AG20443 (cell line): ENCODE measurements around the gene OPRD1.
A peak's percentile ranks its signal among the peaks of the same experiment; 100 is the strongest.
"Not testable (repeated sequence)": the region's sequence is repeated elsewhere in the genome, so short reads cannot be mapped to it uniquely, and the experiment has no call there.

Source experiments
- DNase-seq: peaks from one replicate; pipeline ENCODE4 v3.0.0; 2012; ENCODE audit warnings: low spot score, mixed read lengths

Gene OPRD1

DNA sequence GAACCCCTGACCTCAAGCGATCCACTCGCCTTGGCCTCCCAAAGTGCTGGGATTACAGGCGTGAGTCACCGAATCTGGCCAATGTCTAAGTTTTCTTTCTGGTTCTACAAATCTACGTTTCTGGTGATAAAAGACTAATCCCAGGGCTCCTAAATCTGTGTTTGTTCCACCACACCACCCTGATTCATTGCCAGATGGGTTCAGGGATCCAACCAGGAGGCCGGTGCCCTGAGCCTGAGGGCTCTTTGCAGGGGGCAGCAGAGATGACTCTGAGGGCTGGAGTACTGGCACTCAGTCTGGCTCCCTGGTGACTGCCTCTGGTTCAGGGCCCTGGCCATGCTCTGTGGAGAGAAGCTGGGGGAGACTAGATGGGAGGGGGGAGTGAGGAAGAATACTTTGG lies 10.5 kb upstream of the OPRD1 start:
- no peak for DNase-seq

- DNase-seq = no peak
Observed at GRCh38 chr1:28803051-28803450, 8.9 kb upstream of the OPRD1 start.

- DNase-seq = no peak
Observed at GRCh38 chr1:28803662-28804061, 8.3 kb upstream of the OPRD1 start.

GRCh38 chr1:28804071-28804470 lies 7.9 kb upstream of the OPRD1 start:
- no peak for DNase-seq

- DNase-seq = no peak
Observed at GRCh38 chr1:28807046-28807445, 4.9 kb upstream of the OPRD1 start.

- no peak for DNase-seq
Observed at GRCh38 chr1:28807986-28808385, 4.0 kb upstream of the OPRD1 start.

DNA sequence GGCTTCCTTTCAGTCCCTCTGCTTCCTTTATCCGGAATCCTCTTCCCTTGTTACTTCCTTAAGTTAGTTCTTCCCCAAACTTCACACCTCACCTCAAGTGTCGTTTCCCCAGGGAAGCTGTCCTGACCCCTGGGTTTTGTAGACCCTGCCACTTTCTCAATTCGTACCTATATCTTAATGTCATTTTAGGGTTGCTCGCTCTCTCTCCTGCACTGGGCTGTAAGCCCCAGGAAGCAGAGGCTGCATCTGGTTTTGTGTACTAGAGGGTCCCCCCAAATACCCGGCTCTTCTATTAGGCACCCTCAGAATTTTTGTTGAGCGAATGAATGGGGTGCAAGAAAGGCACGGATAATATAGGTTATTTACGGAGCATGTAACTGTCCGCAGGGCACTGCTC lies 603 bp upstream of the OPRD1 start:
- DNase-seq = no peak

GRCh38 chr1:28812669-28813468 lies 899 bp downstream of the OPRD1 start:
- DNase-seq = no peak

DNA sequence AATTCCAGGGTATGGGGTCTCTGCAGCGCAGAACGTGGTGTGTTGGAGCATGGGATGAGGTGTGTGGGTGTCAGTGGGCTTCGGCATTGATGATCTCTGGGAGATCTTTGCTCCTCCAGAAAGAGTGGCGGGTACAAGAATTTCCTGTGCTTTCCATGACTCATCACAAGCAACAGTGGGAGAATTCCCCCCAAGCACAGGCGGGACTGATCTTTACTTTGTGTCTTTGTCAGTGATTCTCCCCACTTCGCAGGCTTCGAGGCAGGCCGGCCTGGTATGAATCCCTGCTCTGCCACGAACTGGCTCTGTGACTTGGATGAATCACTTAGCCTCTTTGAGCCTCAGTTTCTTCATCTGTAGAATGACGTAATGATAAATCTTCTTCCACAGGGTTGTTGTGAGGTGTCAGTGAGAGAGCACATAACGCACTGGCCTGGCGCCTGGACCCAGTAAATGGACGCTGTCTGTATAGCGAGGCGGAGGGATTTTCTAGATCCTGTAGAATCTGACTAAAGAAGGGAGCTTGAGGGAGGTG lies 2.0 kb downstream of the OPRD1 start:
- no peak for DNase-seq

DNA sequence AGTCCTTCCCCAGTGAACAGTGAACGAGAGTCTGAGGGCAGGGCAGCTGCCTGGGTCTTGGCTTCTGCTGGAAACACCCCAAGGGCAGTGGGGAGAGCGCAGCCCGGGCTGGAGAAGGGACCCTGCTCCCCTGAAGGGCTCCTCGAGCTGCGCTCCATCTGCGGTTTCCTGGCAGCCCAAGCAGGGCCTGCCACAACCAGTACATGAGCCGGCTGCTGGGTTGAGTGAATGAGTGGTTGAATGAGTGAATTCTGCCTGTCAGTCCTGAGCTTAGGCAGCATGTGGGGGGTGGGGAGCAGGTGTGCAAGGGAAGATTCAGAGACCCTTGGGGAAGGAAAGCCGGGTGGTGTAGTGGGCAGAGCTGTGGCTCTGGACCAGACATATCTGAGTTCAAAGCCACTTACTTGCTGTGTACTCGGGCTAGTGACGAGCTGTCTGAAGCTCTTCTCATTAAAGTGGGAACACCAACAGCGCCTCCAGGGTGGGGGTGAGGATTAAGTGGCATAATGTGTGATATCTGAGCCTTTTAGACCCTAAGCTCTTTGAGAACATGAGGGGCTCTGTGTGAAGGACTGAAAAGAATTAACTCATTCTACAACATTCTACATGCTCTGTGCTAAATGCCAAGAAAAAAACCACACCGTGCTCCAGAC lies 3.7 kb downstream of the OPRD1 start:
- DNase-seq = no peak

DNA sequence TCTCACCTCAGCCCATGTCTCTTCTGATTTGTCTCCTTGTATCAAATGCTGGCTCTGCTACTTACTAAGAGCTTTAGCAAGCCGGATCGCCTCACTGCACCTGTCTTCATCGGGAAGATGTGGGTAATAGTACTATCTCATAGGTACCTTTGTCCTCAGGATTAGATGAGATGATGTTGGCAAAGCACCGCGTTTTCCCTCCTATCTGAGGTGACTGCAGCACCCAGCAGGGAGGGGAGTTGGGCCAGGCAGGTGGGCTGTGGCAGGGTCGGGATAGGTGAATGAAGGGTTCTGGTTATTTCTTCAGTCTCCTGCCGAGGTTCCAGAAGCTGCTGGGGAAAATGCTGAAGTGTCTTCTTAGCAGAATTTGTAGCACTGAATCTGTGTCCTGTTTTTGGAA lies 5.2 kb downstream of the OPRD1 start:
- no peak for DNase-seq

GRCh38 chr1:28819020-28819419 lies 7.0 kb downstream of the OPRD1 start:
- DNase-seq = no peak

- DNase-seq = no peak
Observed at GRCh38 chr1:28822799-28823198, 10.8 kb downstream of the OPRD1 start.

- DNase-seq = peak; percentile 40
Observed at GRCh38 chr1:28824061-28824460, 12.1 kb downstream of the OPRD1 start.

GRCh38 chr1:28828227-28828858 lies 16.4 kb downstream of the OPRD1 start:
- DNase-seq = not testable (repeated sequence)

DNA sequence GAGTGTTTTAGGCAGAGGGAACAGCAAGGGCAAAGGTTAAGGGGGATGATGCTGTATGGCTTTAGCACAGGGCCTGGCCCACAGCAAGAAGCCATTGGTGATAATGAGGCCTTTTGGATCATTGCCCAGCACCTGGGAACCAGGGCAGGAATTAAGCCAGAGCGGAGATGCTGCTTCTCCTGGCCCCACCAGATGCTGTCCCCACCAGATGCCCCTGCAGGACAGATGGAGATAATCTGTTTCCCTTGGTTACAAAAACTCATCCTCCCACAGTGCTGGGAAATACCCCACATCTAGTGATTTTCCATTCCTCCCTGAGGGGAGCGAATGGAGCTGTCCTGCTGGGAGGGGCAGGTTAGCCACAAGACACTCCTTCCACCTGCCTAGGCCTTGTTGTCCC lies 18.8 kb downstream of the OPRD1 start:
- DNase-seq = no peak

DNA sequence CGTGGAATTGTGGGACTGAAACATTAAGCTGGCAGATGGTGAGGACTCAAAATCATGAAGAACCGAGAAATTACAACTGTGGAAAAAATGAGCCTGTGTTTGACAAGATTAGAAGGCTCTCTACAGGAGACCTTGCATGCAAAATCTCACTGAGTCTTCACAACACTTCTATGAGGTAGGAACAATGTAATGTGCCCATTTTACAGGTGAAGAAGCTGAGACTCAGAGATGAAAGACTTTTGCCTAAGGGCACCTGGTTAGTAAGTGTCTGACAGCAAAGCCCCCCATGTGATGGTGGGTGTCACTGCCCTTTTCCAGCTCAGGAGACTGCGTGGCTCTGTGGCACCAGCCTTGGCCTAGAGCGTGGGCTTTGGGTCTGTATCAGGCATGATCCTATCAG lies 21.0 kb downstream of the OPRD1 start:
- no peak for DNase-seq

- no peak for DNase-seq
Observed at GRCh38 chr1:28833381-28833780, 21.4 kb downstream of the OPRD1 start.

DNA sequence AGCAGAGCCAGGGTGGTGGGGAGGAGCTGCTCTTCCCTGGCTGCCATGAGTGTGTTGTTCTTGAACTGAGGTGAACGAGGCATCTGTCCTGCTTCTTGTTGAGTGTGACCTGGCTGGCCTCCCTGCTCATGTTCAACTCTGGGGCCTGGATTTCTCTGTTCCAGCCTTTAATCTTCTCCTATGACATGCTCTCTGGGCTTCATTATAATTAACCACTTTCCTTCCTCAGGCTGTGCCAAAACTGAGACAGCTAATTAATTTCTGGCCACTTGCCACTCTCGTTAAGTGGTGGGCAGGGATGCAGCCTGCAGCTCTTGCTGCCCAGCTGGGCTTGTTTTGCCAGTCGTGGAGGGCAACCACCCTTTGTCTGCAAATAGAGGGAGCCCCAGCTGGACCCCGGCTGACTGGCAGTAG lies 23.3 kb downstream of the OPRD1 start:
- DNase-seq = no peak

DNA sequence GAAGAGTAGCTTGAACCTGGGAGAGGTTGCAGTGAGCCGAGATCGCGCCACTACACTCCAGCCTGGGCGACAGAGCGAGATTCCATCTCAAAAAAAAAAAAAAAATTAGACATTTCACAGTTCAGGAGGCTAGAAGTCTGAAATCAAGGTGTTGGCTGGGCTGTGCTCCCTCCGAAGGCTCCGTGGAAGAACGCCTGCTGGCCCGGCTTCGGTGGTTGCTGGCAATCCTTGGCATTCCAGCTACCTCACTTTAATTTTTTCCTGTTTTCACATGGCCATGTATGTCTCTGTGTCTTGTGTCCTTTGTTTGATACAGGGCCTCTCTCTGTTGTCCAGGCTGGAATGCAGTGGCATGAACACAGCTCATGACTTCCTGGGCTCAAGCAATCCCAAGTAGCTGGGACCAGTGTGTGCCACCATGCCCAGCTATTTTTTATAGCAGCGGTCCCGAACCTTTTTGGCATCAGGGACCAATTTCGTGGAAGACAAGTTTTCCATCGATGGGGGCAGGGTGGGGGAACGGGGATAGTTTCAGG lies 24.5 kb downstream of the OPRD1 start:
- no peak for DNase-seq

GRCh38 chr1:28840928-28841544 lies 29.1 kb downstream of the OPRD1 start:
- DNase-seq = no peak
